Putamen (tissue), 1 donor: Measurements from ENCODE around the gene FAM161A.
"Not testable (repeated sequence)": the region's sequence is repeated elsewhere in the genome, so short reads cannot be mapped to it uniquely, and the experiment has no call there.

Experiments
- DNase-seq: peaks from one replicate; pipeline ENCODE4 v3.0.0-alpha.2; 2016; ENCODE audit warnings: low spot score

FAM161A gene

GRCh38 chr2:61853847-61854563, at the start of gene FAM161A:
FAM161A (minus strand) TSS chr2:61854060; CDS start chr2:61854041, 19 bp downstream.
- DNase-seq = peak; percentile 90

GRCh38 chr2:61900281-61900680, 46.4 kb upstream of the FAM161A start:
- no peak for DNase-seq

- no peak for DNase-seq
Observed at GRCh38 chr2:61898810-61899209, 45.0 kb upstream of the FAM161A start.

GRCh38 chr2:61888267-61889055, 34.6 kb upstream of the FAM161A start, which contains the start of gene CCT4:
CCT4 (minus strand) TSS chr2:61888656; CDS start chr2:61888507, 149 bp downstream.
- DNase-seq = peak; percentile 89

- no peak for DNase-seq
Observed at GRCh38 chr2:61887717-61888266, 33.9 kb upstream of the FAM161A start.

GRCh38 chr2:61885896-61886603, 32.2 kb upstream of the FAM161A start:
- DNase-seq = no peak

DNA sequence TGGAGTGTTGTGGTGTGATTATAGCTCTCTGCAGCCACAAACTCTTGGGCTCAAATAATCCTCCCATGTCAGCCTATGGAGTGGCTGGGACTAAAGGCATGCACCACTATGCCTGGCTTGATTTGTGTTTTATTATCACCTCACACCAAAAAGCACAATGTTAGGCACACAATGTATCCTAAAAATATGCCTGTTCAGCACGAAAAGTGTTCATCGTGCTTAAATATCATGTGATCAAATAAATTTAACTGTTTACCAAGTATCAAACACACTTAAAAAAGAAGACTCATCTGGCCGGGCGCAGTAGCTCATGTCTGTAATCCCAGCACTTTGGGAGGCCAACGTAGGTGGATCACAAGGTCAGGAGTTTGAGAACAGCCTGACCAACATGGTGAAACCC, 29.0 kb upstream of the FAM161A start:
- no peak for DNase-seq

GRCh38 chr2:61879351-61879750, 25.5 kb upstream of the FAM161A start:
- not testable (repeated sequence) for DNase-seq

GRCh38 chr2:61878761-61879160, 24.9 kb upstream of the FAM161A start:
- DNase-seq = no peak

GRCh38 chr2:61877571-61878245, 23.8 kb upstream of the FAM161A start:
- no peak for DNase-seq

DNA sequence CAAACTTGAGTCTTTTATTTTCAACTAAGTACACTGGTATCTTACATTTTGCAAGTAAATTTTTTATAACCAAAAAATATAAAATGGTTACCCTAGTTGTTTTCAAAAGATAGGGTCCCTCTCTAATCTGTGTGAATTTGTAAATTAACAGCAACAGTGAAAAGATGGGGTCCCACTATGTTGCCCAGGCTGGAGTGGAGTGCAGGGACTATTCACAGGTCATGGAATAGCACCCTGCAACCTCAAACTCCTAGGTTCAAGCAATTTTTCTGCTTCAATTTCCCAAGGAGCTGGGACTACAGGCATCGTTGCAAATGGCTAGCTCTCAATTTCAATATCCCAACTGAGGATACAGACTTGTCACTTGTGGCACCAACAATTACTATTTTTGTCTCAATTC, 22.5 kb upstream of the FAM161A start:
- no peak for DNase-seq

DNA sequence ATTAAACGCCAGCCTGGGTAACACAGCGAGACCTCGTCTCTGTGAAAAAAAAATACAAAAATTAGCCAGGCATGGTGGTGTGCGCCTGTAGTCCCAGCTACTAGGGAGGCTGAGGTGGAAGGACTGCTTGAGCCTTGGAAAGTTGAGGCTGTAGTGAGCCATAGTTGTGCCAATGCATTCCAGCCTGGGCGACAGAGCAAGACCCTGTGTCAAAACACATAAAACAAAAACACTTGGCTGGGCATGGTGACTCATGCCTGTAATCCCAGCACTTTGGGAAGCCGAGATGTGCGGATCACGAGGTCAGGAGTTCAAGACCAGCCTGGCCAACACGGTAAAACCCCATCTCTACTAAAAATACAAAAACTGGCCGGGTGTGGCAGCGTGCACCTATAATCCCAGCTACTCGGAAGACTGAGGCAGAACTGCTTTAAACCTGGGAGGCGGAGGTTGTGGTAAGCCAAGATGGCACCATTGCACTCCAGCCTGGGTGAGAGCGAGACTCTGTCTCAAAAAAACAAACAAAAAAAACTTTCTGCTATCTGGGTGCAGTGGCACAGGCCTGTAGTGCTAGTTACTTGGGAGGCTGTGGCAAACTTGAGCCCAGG, 12.7 kb upstream of the FAM161A start:
- DNase-seq = not testable (repeated sequence)

- no peak for DNase-seq
Observed at GRCh38 chr2:61862085-61862484, 8.2 kb upstream of the FAM161A start.

- no peak for DNase-seq
Observed at GRCh38 chr2:61857224-61857623, 3.4 kb upstream of the FAM161A start.

- DNase-seq = no peak
Observed at GRCh38 chr2:61855318-61855613, 1.4 kb upstream of the FAM161A start.

DNA sequence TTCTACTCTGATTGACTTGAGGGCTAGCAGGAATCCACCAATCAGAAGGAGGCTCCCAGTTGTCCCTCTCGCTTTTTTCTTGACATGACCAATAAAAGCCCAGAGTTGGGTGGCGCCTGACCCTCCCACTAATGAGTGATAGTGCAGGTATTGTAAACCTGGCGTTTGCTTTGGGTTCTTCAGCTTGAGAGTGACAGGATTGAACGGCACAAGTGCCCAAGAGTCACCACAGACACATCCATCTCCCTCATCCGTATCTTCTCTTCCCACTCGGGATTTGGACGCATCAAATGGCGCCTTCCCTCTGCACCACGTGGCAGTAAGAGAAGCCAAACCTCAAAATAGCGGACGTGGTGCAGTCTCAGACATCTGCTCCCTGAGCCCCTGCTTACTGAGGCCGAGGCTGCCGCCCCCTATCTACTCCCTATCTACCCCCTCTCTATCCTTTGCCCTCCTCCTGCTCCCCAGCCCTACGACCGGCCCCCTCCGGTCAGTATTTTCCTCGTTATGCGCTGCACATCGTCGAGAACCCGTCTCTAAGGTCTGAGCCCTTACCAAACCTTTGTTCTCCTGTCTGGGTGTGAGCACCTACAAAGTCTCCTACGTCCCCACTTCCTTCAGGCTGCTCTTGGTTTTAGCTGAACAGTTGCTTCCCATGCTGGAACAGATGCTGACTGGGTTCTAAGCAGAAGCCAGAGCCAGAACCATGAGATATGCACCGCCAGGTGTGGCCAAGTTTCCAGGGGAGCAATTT, 881 bp upstream of the FAM161A start:
- peak; percentile 98 for DNase-seq

DNA sequence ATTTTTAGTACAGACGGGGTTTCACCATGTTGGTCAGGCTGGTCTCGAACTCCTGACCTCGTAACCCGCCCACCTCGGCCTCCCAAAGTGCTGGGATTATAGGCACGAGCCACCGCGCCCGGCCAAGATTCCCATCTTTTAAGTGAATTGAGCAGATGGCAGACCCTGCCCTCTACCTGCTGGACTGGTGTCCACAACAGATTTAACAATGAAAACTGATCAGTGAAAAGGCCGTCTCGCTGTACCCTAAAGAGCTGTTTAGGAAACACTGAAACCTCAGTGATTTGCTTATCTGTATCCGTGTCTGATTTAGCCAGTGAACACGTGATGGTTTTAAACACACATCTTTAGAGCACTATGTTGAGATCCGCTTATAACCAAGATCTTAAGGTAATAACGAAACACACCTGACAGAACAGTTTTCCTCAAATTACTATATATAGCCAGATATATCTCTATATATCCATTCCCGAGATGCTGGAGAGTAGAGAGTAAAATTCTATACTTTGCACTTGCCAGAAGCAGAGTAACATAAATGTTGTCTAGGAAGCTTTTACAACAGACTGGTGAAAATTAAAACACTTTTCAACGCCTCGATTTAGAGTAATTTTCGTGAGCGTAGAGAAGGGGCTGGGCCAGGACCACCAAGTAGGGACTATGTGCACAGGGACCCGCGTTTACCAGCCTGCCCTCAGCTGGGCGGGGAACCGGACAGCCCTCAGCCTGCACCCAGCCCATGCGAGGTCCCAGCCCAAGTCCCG, 594 bp downstream of the FAM161A start:
- DNase-seq = no peak

DNA sequence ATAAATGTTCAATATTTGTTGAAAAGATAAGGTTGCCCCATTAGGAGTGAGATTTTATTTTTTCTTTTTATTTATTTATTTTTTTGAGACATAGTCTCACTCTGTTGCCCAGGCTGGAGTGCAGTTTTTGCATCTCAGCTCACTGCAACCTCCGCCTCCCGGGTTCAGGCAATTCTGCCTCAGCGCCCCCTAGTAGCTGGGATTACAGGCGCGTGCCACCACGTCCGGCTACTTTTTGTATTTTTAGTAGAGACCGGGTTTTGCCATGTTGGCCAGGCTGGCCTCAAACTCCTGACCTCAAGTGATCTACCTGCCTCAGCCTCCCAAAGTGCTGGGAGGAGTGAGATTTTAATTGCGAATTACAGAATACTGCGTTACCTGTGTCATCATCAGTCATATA, 2.6 kb downstream of the FAM161A start:
- DNase-seq = not testable (repeated sequence)

GRCh38 chr2:61845320-61845719, 8.5 kb downstream of the FAM161A start:
- no peak for DNase-seq

DNA sequence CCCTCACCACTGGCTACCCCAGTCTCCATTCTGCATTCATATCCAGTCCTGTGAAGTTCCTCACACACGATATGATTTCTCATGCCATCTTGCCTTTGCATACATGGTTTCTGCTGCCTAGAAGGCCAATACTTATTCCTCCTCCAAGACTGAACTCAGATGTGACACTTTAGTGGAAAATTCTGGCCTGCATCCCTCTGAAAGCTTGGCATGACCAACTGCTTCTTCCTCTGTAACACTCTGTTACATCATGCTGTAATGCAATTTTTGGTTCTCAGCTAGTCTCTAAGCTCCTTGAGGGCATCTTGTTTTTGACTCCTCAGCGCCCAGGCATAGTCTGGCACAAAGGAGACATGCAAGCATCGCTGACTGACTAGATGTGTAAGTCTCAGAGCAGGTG, 12.6 kb downstream of the FAM161A start:
- no peak for DNase-seq
